ENCODE results near the gene DPP7.

The DPP7 gene

GRCh38 chr9:137110147-137110910, 4.2 kb downstream of the DPP7 start:
- no peak for DNase-seq

- DNase-seq: no peak
Measured at GRCh38 chr9:137109250-137110146, 5.0 kb downstream of the DPP7 start.

- DNase-seq: no peak
Measured at GRCh38 chr9:137108608-137109249, 5.8 kb downstream of the DPP7 start.

GRCh38 chr9:137107982-137108381, 6.6 kb downstream of the DPP7 start:
- no peak for DNase-seq

GRCh38 chr9:137107312-137107921, 7.1 kb downstream of the DPP7 start:
- no peak for DNase-seq

- DNase-seq: no peak
Measured at GRCh38 chr9:137106662-137107250, 7.8 kb downstream of the DPP7 start.

- no peak for DNase-seq
Measured at GRCh38 chr9:137105814-137106661, 8.5 kb downstream of the DPP7 start.

- no peak for DNase-seq
Measured at GRCh38 chr9:137103206-137103999, 11.1 kb downstream of the DPP7 start.

- DNase-seq: no peak
Measured at GRCh38 chr9:137099231-137099630, 15.3 kb downstream of the DPP7 start.

GRCh38 chr9:137097761-137098462, 16.6 kb downstream of the DPP7 start:
- DNase-seq: no peak

GRCh38 chr9:137096785-137097546, 17.6 kb downstream of the DPP7 start:
- no peak for DNase-seq

GRCh38 chr9:137095664-137096517, 18.6 kb downstream of the DPP7 start:
- DNase-seq: no peak

GRCh38 chr9:137089232-137089947, 25.1 kb downstream of the DPP7 start:
- no peak for DNase-seq

- no peak for DNase-seq
Measured at GRCh38 chr9:137088121-137088520, 26.4 kb downstream of the DPP7 start.

GRCh38 chr9:137087409-137087925, 27.1 kb downstream of the DPP7 start:
- no peak for DNase-seq

GRCh38 chr9:137086531-137087408, 27.8 kb downstream of the DPP7 start, which contains the start of gene MAN1B1:
MAN1B1 (plus strand) TSS chr9:137086985; CDS start chr9:137087000, 15 bp downstream.
- DNase-seq: peak; percentile 96
